Spleen (tissue), 11 donors: ENCODE results near the gene NR3C2. TPM values are rescaled to one million over a fixed set of nuclear protein-coding genes. Genes with fewer than 3 reads are reported as not detected.

ENCODE experiments used
- DNase-seq: peaks from one replicate; pipeline ENCODE4 v3.0.0-alpha.2; 2020
- H3K27ac ChIP-seq, 8 donors: fragments of 200-600 bp; sonication (generic) in 7 of 8; 1 replicate in 4 of 8; 2 replicates in 4 of 8; pipeline versions ENCODE4 v1.5.0 to v1.8.0; 2016 to 2021; ENCODE audit warnings: inconsistent platforms in 4 of 8, mild to moderate bottlenecking in 4 of 8, moderate library complexity in 1 of 8
- H3K27me3 ChIP-seq, 7 donors: fragments of 200-600 bp; sonication (generic) in 6 of 7; replicated peaks in 1 of 7; 1 replicate in 4 of 7; 2 replicates in 3 of 7; pipeline versions ENCODE4 v1.5.0 to v1.8.0; 2016 to 2021; ENCODE audit warnings: inconsistent platforms in 3 of 7, mild to moderate bottlenecking in 1 of 7
- H3K36me3 ChIP-seq, 6 donors: fragments of 200-600 bp; sonication (generic) in 5 of 6; 1 replicate in 4 of 6; 2 replicates in 2 of 6; pipeline versions ENCODE4 v1.5.0 to v1.8.0; 2016 to 2021; ENCODE audit warnings: inconsistent platforms in 2 of 6
- H3K4me1 ChIP-seq, 6 donors: fragments of 200-600 bp; sonication (generic) in 5 of 6; 1 replicate in 3 of 6; 2 replicates in 3 of 6; pipeline versions ENCODE4 v1.5.0 to v1.8.0; 2016 to 2021; ENCODE audit warnings: inconsistent platforms in 3 of 6
- H3K4me3 ChIP-seq, 8 donors: fragments of 200-600 bp; sonication (generic) in 7 of 8; 1 replicate in 4 of 8; 2 replicates in 4 of 8; pipeline versions ENCODE4 v1.5.0 to v1.8.0; 2016 to 2021; ENCODE audit warnings: inconsistent platforms in 4 of 8, mild to moderate bottlenecking in 4 of 8, moderate library complexity in 2 of 8
- H3K9me3 ChIP-seq, 8 donors: fragments of 200-600 bp; sonication (generic) in 7 of 8; 1 replicate in 4 of 8; 2 replicates in 4 of 8; pipeline versions ENCODE4 v1.5.0 to v1.8.0; 2016 to 2021; ENCODE audit warnings: inconsistent platforms in 4 of 8
- POLR2A ChIP-seq, 3 donors: fragments of 450-650 bp; IDR thresholded peaks; one replicate each; pipeline ENCODE4 v1.5.1; 2017; ENCODE audit warnings: antibody characterized with exemption in 3 of 3, mild to moderate bottlenecking in 1 of 3
- POLR2AphosphoS5 ChIP-seq, 3 donors: sonication (generic); formaldehyde crosslinking; IDR thresholded peaks; one replicate each; pipeline ENCODE4 v1.5.1; 2017; ENCODE audit warnings: antibody characterized with exemption in 3 of 3
- WGBS, 5 donors: extraction: QIAGEN DNeasy Blood & Tissue Kit in 3 of 5; methylation state at CpG; one replicate each; pipeline versions ENCODE4 v1.1.5 to v1.1.7; 2013 to 2018; 5-methylcytosine and 5-hydroxymethylcytosine counted together
- intact Hi-C: fragments of 100-400 bp; cut with DNase I; formaldehyde crosslinking; loops from one replicate; pipeline ENCODE4 v1.15.0; 2023; ENCODE audit warnings: low total_unique reads
- polyA plus RNA-seq, 3 donors: library from polyadenylated mRNA; stranded (reverse); fragments of 200-250 nt; gene quantifications; one replicate each; pipeline ENCODE4 v1.2.1, GENCODE V29; 2013
- total RNA-seq, 7 donors: library from RNA; depleted of rRNA in 3 of 7; stranded (reverse); fragments of >200 nt in 3 of 7; fragmentation: NEBNext Ultra II Directional in 4 of 7; extraction: Animal tissue kit (Norgen Biotek cat#: 25700) in 4 of 7; gene quantifications; one replicate each; pipeline versions ENCODE4 v1.1.0 to v1.2.1, GENCODE V29; 2016 to 2021
- TF ChIP-seq, protein P1 (sequence below), 11 experiments: fragments of 200-600 bp in 7 of 11; fragments of 450-650 bp in 4 of 11; sonication (generic) in 4 of 11; IDR thresholded peaks in 8 of 11; conservative IDR thresholded peaks in 3 of 11; 1 replicate in 7 of 11; 2 replicates in 4 of 11; pipeline versions ENCODE4 v1.4.0 to v1.8.0; 2016 to 2021; ENCODE audit warnings: antibody characterized with exemption in 11 of 11, inconsistent platforms in 4 of 11, mild to moderate bottlenecking in 1 of 11
- donor health status: healthy with polysubstance abuse.
- donor health status: DM: no; HTN: no; CAD: no; lungs with moderate emphysema.
- donor health status: DM: no; HTN: no; CAD: no.
- donor health status: Bipolar disorder and iron deficiency.
- donor health status: healthy.
- donor health status: DM: no; HTN: no; CAD: no.
- donor health status: DM: yes; HTN: yes; CAD: no.

NR3C2 gene
- total and polyA plus RNA-seq, 10 donors, result 1.2 to 25.9 (median 16.2) TPM

DNA sequence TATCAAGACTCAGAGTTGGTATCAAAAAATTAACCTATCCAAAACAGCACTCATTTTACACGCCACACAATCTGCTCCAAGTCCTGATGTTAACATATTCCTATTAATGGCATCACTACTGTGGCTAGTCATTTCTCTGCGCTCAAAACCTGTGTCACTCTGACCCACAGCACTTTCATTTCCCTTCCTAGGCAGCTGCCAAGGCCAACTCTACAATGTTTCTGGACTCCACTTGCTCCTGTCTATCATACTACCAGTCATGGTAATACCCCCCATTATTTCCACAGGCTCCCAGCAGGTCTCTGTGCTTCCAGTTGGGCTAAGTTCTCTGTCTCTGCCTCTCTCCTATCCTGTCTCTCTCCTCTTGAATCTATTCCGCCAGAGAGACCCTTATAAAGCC, 323.6 kb downstream of the NR3C2 start:
- TF ChIP-seq POLR2AphosphoS5 (IDR thresholded peaks at IDR 0.05) (no peak), POLR2A (IDR thresholded peaks at IDR 0.05) (no peak)
- TF ChIP-seq, protein P1, sequence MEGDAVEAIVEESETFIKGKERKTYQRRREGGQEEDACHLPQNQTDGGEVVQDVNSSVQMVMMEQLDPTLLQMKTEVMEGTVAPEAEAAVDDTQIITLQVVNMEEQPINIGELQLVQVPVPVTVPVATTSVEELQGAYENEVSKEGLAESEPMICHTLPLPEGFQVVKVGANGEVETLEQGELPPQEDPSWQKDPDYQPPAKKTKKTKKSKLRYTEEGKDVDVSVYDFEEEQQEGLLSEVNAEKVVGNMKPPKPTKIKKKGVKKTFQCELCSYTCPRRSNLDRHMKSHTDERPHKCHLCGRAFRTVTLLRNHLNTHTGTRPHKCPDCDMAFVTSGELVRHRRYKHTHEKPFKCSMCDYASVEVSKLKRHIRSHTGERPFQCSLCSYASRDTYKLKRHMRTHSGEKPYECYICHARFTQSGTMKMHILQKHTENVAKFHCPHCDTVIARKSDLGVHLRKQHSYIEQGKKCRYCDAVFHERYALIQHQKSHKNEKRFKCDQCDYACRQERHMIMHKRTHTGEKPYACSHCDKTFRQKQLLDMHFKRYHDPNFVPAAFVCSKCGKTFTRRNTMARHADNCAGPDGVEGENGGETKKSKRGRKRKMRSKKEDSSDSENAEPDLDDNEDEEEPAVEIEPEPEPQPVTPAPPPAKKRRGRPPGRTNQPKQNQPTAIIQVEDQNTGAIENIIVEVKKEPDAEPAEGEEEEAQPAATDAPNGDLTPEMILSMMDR (IDR thresholded peaks at IDR 0.05 in 8 of 11, conservative IDR thresholded peaks at IDR 0.05 in 3 of 11), result no peak
- intact Hi-C loops, result no loop called here
- Histone ChIP-seq H3K4me1 (peaks cover 0 to 4% (median 0%) of the 10 kb centered on the region in 6 donors), H3K27ac (no peak overlapping the region), H3K27me3 (no peaks in the 10 kb centered on the region), H3K36me3 (peaks cover 0 to 52% (median 16%) of the 10 kb centered on the region in 6 donors), H3K9me3 (peaks cover 0 to 18% (median 14%) of the 10 kb centered on the region in 8 donors), H3K4me3 (no peak overlapping the region)
- DNase-seq, result no peak
- 67 to 82% (median 78%) methylated on average over 3 of the region's 3 CpGs for WGBS, 5 donors

DNA sequence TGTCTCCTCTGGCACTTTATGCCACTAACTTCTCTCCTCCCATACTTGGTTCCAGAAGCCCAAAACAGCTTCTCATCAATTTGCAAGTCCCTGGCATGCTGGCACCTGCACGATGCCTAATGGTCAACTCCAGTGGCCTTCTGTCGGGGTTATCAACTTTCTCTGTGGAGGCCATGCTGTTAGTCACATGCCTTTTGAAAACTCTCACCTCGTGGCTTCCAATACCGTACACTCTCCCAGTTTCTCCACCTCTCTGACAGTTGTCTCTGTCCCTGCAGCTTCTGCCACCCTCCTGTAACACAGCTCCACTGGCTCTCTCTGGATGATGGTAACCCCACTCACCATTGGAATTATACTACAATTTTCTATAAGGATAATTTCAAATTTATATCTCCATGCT, 324.0 kb downstream of the NR3C2 start:
- no peak overlapping the region for H3K4me3 ChIP-seq
- peaks cover 0 to 4% (median 0%) of the 10 kb centered on the region in 6 donors for H3K4me1 ChIP-seq
- peaks cover 0 to 14% (median 9%) of the 10 kb centered on the region in 8 donors for H3K9me3 ChIP-seq
- peaks cover 0 to 57% (median 19%) of the 10 kb centered on the region in 6 donors for H3K36me3 ChIP-seq
- no peaks in the 10 kb centered on the region for H3K27me3 ChIP-seq
- no peak overlapping the region for H3K27ac ChIP-seq
- TF ChIP-seq POLR2AphosphoS5 (IDR thresholded peaks at IDR 0.05), result no peak
- no peak for TF ChIP-seq POLR2A (IDR thresholded peaks at IDR 0.05)
- TF ChIP-seq, protein P1 (IDR thresholded peaks at IDR 0.05 in 8 of 11, conservative IDR thresholded peaks at IDR 0.05 in 3 of 11), result no peak
- DNase-seq, result no peak
- WGBS, 5 donors, result 88 to 96% (median 93%) methylated on average over 4 of the region's 4 CpGs
- intact Hi-C loops, result no loop called here

DNA sequence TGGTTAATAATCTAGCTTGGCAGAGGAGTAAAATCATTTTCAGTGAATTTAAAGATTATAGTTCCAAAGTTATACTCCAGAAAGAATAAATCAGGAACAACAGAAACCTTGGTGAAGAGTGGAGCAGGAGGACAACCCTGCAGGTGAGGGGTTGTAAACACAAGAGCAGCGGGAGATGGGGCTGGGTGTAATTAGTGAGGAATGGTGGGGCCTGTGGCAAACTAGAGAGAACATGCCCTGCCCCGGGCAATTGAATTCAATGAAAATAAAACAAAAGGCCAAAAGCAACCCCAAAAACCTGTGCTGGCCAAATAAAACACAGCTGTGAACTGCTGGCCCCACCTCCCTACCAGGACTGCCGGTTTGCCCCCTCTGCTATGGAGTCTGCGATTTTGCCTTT, 325.2 kb downstream of the NR3C2 start:
- Histone ChIP-seq H3K4me1 (peaks cover 0 to 4% (median 0%) of the 10 kb centered on the region in 6 donors), H3K36me3 (peaks cover 0 to 69% (median 21%) of the 10 kb centered on the region in 6 donors), H3K4me3 (no peak overlapping the region), H3K27me3 (no peaks in the 10 kb centered on the region), H3K9me3 (peaks cover 0 to 1% (median 0%) of the 10 kb centered on the region in 8 donors), H3K27ac (no peak overlapping the region)
- intact Hi-C loops, result no loop called here
- 93 to 96% (median 95%) methylated on average over 4 of the region's 4 CpGs for whole genome bisulfite sequencing, 5 donors
- DNase-seq, result no peak
- no peak for TF ChIP-seq POLR2A (IDR thresholded peaks at IDR 0.05)
- TF ChIP-seq, protein P1 (IDR thresholded peaks at IDR 0.05 in 8 of 11, conservative IDR thresholded peaks at IDR 0.05 in 3 of 11), result no peak
- no peak for TF ChIP-seq POLR2AphosphoS5 (IDR thresholded peaks at IDR 0.05)

DNA sequence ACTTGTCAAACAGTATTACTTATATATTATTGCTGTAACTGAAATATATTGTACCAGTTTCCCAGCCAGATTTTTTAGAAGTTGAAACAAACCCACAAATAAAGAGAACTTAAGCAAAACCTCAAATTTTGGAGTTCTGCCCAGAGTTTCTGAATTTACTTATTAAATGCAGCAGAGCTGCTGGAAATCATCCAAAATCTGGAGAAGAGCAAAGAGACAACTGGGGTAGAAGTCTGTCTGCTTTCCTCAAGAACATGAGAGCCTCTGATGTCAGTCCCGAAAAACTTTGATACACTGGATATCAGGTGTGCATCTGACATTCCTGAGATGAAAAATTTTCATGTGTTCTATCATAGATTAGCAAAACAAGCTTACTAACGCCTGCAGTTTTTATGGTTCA, 325.9 kb downstream of the NR3C2 start:
- 65 to 78% (median 68%) methylated on average over 2 of the region's 2 CpGs for WGBS, 5 donors
- Histone ChIP-seq H3K27me3 (no peaks in the 10 kb centered on the region), H3K4me1 (peaks cover 0 to 4% (median 0%) of the 10 kb centered on the region in 6 donors), H3K9me3 (no peaks in the 10 kb centered on the region), H3K36me3 (peaks cover 0 to 76% (median 24%) of the 10 kb centered on the region in 6 donors), H3K27ac (no peak overlapping the region), H3K4me3 (no peak overlapping the region)
- DNase-seq, result no peak
- TF ChIP-seq POLR2A (IDR thresholded peaks at IDR 0.05), result no peak
- TF ChIP-seq, protein P1 (IDR thresholded peaks at IDR 0.05 in 8 of 11, conservative IDR thresholded peaks at IDR 0.05 in 3 of 11), result no peak
- TF ChIP-seq POLR2AphosphoS5 (IDR thresholded peaks at IDR 0.05), result no peak
- intact Hi-C loops, result no loop called here
